PC-3 (cell line): ENCODE measurements around the gene METTL16.

Source experiments
- CTCF ChIP-seq: fragments of 300-600 bp; sonication (generic); conservative IDR thresholded peaks from 2 replicates; pipeline ENCODE4 v1.5.1; 2017; ENCODE audit warnings: antibody characterized with exemption, low read depth, mild to moderate bottlenecking, low read length
- EZH2 ChIP-seq: fragments of 300-600 bp; sonication (generic); IDR thresholded peaks from one replicate; pipeline ENCODE4 v1.6.1; 2017; ENCODE audit warnings: antibody characterized with exemption, mild to moderate bottlenecking, low read length; ENCODE audit not compliant: unreplicated experiment
- EZH2phosphoT487 ChIP-seq: fragments of 300-600 bp; sonication (generic); IDR thresholded peaks from 2 replicates; pipeline ENCODE4 v1.6.1; 2018; ENCODE audit warnings: mild to moderate bottlenecking, antibody characterized with exemption, low read length, borderline replicate concordance

GRCh38 chr17:2377659-2378058, 134.0 kb downstream of the METTL16 start:
- TF ChIP-seq CTCF (no peak), EZH2phosphoT487 (no peak), EZH2 (no peak)
